PC-3 (cell line): ENCODE results near the gene THEMIS. TPM values are rescaled to one million over a fixed set of nuclear protein-coding genes. Genes with fewer than 3 reads are reported as not detected.

Experiments
- ATAC-seq: fragments of 200-7000 bp; cut with Tn5 transposase; 2 replicates; pipeline ENCODE4 v1.9.1; 2020; ENCODE audit warnings: mild to moderate bottlenecking, moderate library complexity
- BruUV-seq: library from RNA; stranded (reverse); fragments of 400-500 nt; replicated peaks from 2 replicates; lab custom pipeline; 2021; lab: Mats Ljungman, UMichigan
- CTCF ChIA-PET: fragments of 300-600 bp; sonication (Branson Sonifier 250); formaldehyde crosslinking; loops from one replicate; lab custom pipeline; 2022; ENCODE audit warnings: antibody characterized with exemption; lab: Charles Lee
- POLR2A ChIA-PET: fragments of 300-600 bp; sonication (Branson Sonifier 250); formaldehyde crosslinking; loops from one replicate; lab custom pipeline; 2022; ENCODE audit warnings: antibody characterized with exemption; ENCODE audit not compliant: unreplicated experiment; lab: Charles Lee
- DNase-seq: peaks from one replicate; pipeline ENCODE4 v3.0.0-alpha.2; 2015
- H2AFZ ChIP-seq: fragments of 300-600 bp; sonication (generic); 2 replicates; pipeline ENCODE4 v1.6.0; 2016; ENCODE audit warnings: antibody characterized with exemption, low read length
- H3F3A ChIP-seq: fragments of 300-600 bp; sonication (generic); one replicate; pipeline ENCODE4 v1.6.0; 2017; ENCODE audit warnings: antibody characterized with exemption, low read length, control low read depth, mild to moderate bottlenecking; ENCODE audit not compliant: unreplicated experiment
- H3K27ac ChIP-seq: fragments of 300-600 bp; sonication (generic); 2 replicates; pipeline ENCODE4 v1.5.1; 2016; ENCODE audit warnings: mild to moderate bottlenecking, low read length
- H3K27me3 ChIP-seq: fragments of 300-600 bp; sonication (generic); 2 replicates; pipeline ENCODE4 v1.6.1; 2016; ENCODE audit warnings: low read length, mixed read lengths
- H3K36me3 ChIP-seq: fragments of 300-600 bp; sonication (generic); 2 replicates; pipeline ENCODE4 v1.6.1; 2016; ENCODE audit warnings: low read depth, mixed run types, low read length, mixed read lengths
- H3K4me1 ChIP-seq: fragments of 300-600 bp; sonication (generic); 2 replicates; pipeline ENCODE4 v1.5.1; 2016; ENCODE audit warnings: low read length; ENCODE audit not compliant: insufficient read depth
- H3K4me2 ChIP-seq: fragments of 300-600 bp; sonication (generic); 2 replicates; pipeline ENCODE4 v1.6.0; 2016; ENCODE audit warnings: low read length
- H3K4me3 ChIP-seq: fragments of 300-600 bp; sonication (generic); 2 replicates; pipeline ENCODE4 v1.5.1; 2016; ENCODE audit warnings: mild to moderate bottlenecking, low read length, mixed read lengths
- H3K79me2 ChIP-seq: fragments of 300-600 bp; sonication (generic); 2 replicates; pipeline ENCODE4 v1.6.1; 2017; ENCODE audit warnings: low read length, mixed read lengths
- H3K9ac ChIP-seq: fragments of 300-600 bp; sonication (generic); 2 replicates; pipeline ENCODE4 v1.6.0; 2016; ENCODE audit warnings: mild to moderate bottlenecking, low read length
- H3K9me2 ChIP-seq: fragments of 300-600 bp; sonication (generic); replicated peaks from 2 replicates; pipeline ENCODE4 v1.6.1; 2016; ENCODE audit warnings: mixed run types, low read length, mixed read lengths
- H3K9me3 ChIP-seq: fragments of 300-600 bp; sonication (generic); 2 replicates; pipeline ENCODE4 v1.6.1; 2016; ENCODE audit warnings: low read length, mixed read lengths
- H4K20me1 ChIP-seq: fragments of 300-600 bp; sonication (generic); 2 replicates; pipeline ENCODE4 v1.6.1; 2016; ENCODE audit warnings: low read length, mixed read lengths
- CTCF ChIP-seq: fragments of 300-600 bp; sonication (generic); conservative IDR thresholded peaks from 2 replicates; pipeline ENCODE4 v1.5.1; 2017; ENCODE audit warnings: antibody characterized with exemption, low read depth, mild to moderate bottlenecking, low read length
- EZH2 ChIP-seq: fragments of 300-600 bp; sonication (generic); IDR thresholded peaks from one replicate; pipeline ENCODE4 v1.6.1; 2017; ENCODE audit warnings: antibody characterized with exemption, mild to moderate bottlenecking, low read length; ENCODE audit not compliant: unreplicated experiment
- EZH2phosphoT487 ChIP-seq: fragments of 300-600 bp; sonication (generic); IDR thresholded peaks from 2 replicates; pipeline ENCODE4 v1.6.1; 2018; ENCODE audit warnings: mild to moderate bottlenecking, antibody characterized with exemption, low read length, borderline replicate concordance
- intact Hi-C: fragments of 100-400 bp; cut with micrococcal nuclease; formaldehyde crosslinking; loops from 2 replicates; pipeline ENCODE4 v1.9.0; 2023
- total RNA-seq: library from RNA; depleted of rRNA; stranded (reverse); fragments of >200 nt; gene quantifications from 2 replicates; pipeline ENCODE4 v1.2.3, GENCODE V29; 2014

The THEMIS gene
- total RNA-seq, 1 experiment from 2014 or later = not detected

- intact Hi-C loops = no loop called here
- Histone ChIP-seq H3K4me3 (no peak overlapping the region), H3F3A (no peaks in the 10 kb centered on the region), H3K27ac (no peak overlapping the region), H3K9me3 (no peaks in the 10 kb centered on the region), H2AFZ (no peak overlapping the region), H3K9me2 (no peaks in the 10 kb centered on the region), H3K4me1 (peaks cover 7% of the 10 kb centered on the region; the same call in 1 of the 2 replicates), H3K36me3 (no peaks in the 10 kb centered on the region), H3K27me3 (no peaks in the 10 kb centered on the region), H3K79me2 (no peaks in the 10 kb centered on the region), H3K4me2 (no peak overlapping the region), H4K20me1 (no peaks in the 10 kb centered on the region), H3K9ac (no peak overlapping the region)
- no peak for TF ChIP-seq EZH2
- no peak for TF ChIP-seq CTCF
- TF ChIP-seq EZH2phosphoT487 = no peak
- CTCF ChIA-PET = no interaction called here
- ATAC-seq = no peak
- no peak for DNase-seq
- POLR2A ChIA-PET = no interaction called here
- no TSS peak for BruUV-seq
Observed at GRCh38 chr6:127864701-127865100, 36.2 kb downstream of the THEMIS start.

GRCh38 chr6:127860723-127861122 is 40.1 kb downstream of the THEMIS start:
- Histone ChIP-seq H3K4me2 (no peak overlapping the region), H3K27ac (no peak overlapping the region), H3K9me2 (no peaks in the 10 kb centered on the region), H3K27me3 (no peaks in the 10 kb centered on the region), H3F3A (no peaks in the 10 kb centered on the region), H3K9me3 (no peaks in the 10 kb centered on the region), H2AFZ (no peak overlapping the region), H3K4me3 (no peak overlapping the region), H3K4me1 (peaks cover 7% of the 10 kb centered on the region; the same call in 1 of the 2 replicates), H3K36me3 (no peaks in the 10 kb centered on the region), H4K20me1 (no peaks in the 10 kb centered on the region), H3K79me2 (no peaks in the 10 kb centered on the region), H3K9ac (no peak overlapping the region)
- POLR2A ChIA-PET = no interaction called here
- intact Hi-C loops = loop anchor here (1.0 kb wide), 1 partner anchor 112 kb away; no protein-coding TSS in a partner anchor
- ATAC-seq (peak; percentile 91), DNase-seq (peak; percentile 51)
- TF ChIP-seq CTCF (no peak), EZH2 (no peak), EZH2phosphoT487 (no peak)
- CTCF ChIA-PET = no interaction called here
- no TSS peak for BruUV-seq

GRCh38 chr6:127859956-127860355 is 40.9 kb downstream of the THEMIS start:
- TF ChIP-seq CTCF = no peak
- TF ChIP-seq EZH2 = no peak
- TF ChIP-seq EZH2phosphoT487 = no peak
- Histone ChIP-seq H2AFZ (no peak overlapping the region), H3K4me3 (no peak overlapping the region), H3K36me3 (no peaks in the 10 kb centered on the region), H3K9me3 (no peaks in the 10 kb centered on the region), H4K20me1 (no peaks in the 10 kb centered on the region), H3K79me2 (no peaks in the 10 kb centered on the region), H3K27ac (0 out of 2 replicates have a peak overlapping the region, but pooled peaks have one; percentile 11), H3K9ac (no peak overlapping the region), H3K4me2 (no peak overlapping the region), H3K27me3 (no peaks in the 10 kb centered on the region), H3F3A (no peaks in the 10 kb centered on the region), H3K9me2 (no peaks in the 10 kb centered on the region), H3K4me1 (peaks cover 7% of the 10 kb centered on the region; the same call in 1 of the 2 replicates)
- ATAC-seq (no peak), DNase-seq (no peak)
- POLR2A ChIA-PET = no interaction called here
- BruUV-seq = no TSS peak
- CTCF ChIA-PET = no interaction called here
- intact Hi-C loops = loop anchor here (1.0 to 10.0 kb wide), 3 partner anchors 112 to 657 kb away; no protein-coding TSS in a partner anchor
